Testis (tissue), 3 donors: ENCODE results near the gene AIFM3. TPM values are rescaled to one million over a fixed set of nuclear protein-coding genes. Genes with fewer than 3 reads are reported as not detected.
"Not testable (repeated sequence)": the region's sequence is repeated elsewhere in the genome, so short reads cannot be mapped to it uniquely, and the experiment has no call there.

ENCODE experiments used
- DNase-seq: peaks from one replicate; pipeline ENCODE4 v3.0.0-alpha.2; 2019
- H3K27ac ChIP-seq, 2 donors: fragments of 200-600 bp; sonication (generic); one replicate each; pipeline ENCODE4 v1.5.1; 2019
- H3K27me3 ChIP-seq: fragments of 200-600 bp; sonication (generic); one replicate; pipeline ENCODE4 v1.5.1; 2019
- H3K36me3 ChIP-seq: fragments of 200-600 bp; sonication (generic); one replicate; pipeline ENCODE4 v1.5.1; 2017; ENCODE audit warnings: low read depth; ENCODE audit errors: missing control alignments
- H3K4me1 ChIP-seq: fragments of 200-600 bp; sonication (generic); one replicate; pipeline ENCODE4 v1.5.1; 2019
- H3K4me3 ChIP-seq, 2 donors: fragments of 200-600 bp; sonication (generic); one replicate each; pipeline ENCODE4 v1.5.1; 2017 to 2019
- H3K9me3 ChIP-seq: fragments of 200-600 bp; sonication (generic); one replicate; pipeline ENCODE4 v1.5.1; 2017
- POLR2A ChIP-seq: fragments of 450-650 bp; IDR thresholded peaks from one replicate; pipeline ENCODE4 v1.6.1; 2017; ENCODE audit warnings: antibody characterized with exemption, mild to moderate bottlenecking, moderate library complexity
- WGBS, 2 donors: methylation state at CpG; one replicate each; pipeline ENCODE4 v1.1.5; 2018; 5-methylcytosine and 5-hydroxymethylcytosine counted together
- intact Hi-C: fragments of 100-400 bp; cut with DNase I; formaldehyde crosslinking; loops from one replicate; pipeline ENCODE4 v1.15.1; 2023; ENCODE audit warnings: low total_unique reads
- polyA plus RNA-seq: library from polyadenylated mRNA; stranded (reverse); fragments of 350-450 nt; fragmentation: Illumina TruSeq; extraction: RNeasy Lipid Tissue Mini Kit (QIAGEN cat#74804); gene quantifications from one replicate; pipeline ENCODE4 v1.2.3, GENCODE V29; 2014; ENCODE audit warnings: low read depth, low replicate concordance; ENCODE audit not compliant: insufficient read depth
- total RNA-seq, 2 donors: library from RNA; depleted of rRNA; stranded (reverse); fragments of >200 nt; gene quantifications; one replicate each; pipeline ENCODE4 v1.2.3, GENCODE V29; 2016
- TF ChIP-seq, protein P1 (sequence below), 3 experiments: fragments of 450-650 bp in 2 of 3; fragments of 200-600 bp in 1 of 3; sonication (generic) in 1 of 3; IDR thresholded peaks; one replicate each; pipeline ENCODE4 v1.5.1; 2016 to 2019; ENCODE audit warnings: antibody characterized with exemption in 3 of 3, mild to moderate bottlenecking in 2 of 3, moderate library complexity in 1 of 3

Gene AIFM3
- total and polyA plus RNA-seq, 3 donors from 2014 or later: 0.88 to 2.9 (median 1.6) TPM

DNA sequence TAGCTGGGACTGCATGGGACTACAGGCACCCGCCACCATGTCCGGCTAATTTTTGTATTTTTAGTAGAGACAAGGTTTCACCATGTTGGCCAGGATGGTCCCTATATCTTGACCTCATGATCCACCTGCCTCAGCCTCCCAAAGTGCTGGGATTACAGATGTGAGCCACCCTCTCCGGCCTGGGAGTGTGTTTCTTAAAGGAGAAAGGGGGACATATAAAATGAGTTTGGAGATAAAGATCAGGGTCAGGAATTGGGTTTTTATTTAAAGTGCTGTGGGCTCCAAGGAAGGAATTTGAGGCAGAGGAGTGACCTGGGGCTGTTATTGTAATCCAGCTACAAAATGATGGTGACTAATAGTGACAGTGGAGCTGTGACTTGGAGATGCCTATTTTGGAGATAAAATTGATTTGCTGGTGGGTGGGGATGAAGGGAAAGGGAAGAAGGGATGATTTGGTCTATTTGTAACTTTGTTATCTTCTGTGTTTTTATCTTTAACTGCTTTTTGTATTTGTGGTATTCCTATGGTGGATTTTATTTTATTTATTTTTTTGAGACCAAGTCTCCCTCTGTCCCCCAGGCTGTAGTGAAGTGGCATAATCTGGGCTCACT, 44.8 kb upstream of the AIFM3 start:
- TF ChIP-seq, protein P1, sequence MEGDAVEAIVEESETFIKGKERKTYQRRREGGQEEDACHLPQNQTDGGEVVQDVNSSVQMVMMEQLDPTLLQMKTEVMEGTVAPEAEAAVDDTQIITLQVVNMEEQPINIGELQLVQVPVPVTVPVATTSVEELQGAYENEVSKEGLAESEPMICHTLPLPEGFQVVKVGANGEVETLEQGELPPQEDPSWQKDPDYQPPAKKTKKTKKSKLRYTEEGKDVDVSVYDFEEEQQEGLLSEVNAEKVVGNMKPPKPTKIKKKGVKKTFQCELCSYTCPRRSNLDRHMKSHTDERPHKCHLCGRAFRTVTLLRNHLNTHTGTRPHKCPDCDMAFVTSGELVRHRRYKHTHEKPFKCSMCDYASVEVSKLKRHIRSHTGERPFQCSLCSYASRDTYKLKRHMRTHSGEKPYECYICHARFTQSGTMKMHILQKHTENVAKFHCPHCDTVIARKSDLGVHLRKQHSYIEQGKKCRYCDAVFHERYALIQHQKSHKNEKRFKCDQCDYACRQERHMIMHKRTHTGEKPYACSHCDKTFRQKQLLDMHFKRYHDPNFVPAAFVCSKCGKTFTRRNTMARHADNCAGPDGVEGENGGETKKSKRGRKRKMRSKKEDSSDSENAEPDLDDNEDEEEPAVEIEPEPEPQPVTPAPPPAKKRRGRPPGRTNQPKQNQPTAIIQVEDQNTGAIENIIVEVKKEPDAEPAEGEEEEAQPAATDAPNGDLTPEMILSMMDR (IDR thresholded peaks at IDR 0.05): no peak
- no peak for TF ChIP-seq POLR2A
- Histone ChIP-seq H3K9me3 (no peaks in the 10 kb centered on the region), H3K4me1 (peaks cover 17% of the 10 kb centered on the region), H3K36me3 (no peaks in the 10 kb centered on the region), H3K4me3 (no peak overlapping the region), H3K27me3 (no peaks in the 10 kb centered on the region), H3K27ac (no peak overlapping the region)
- no peak for DNase-seq
- intact Hi-C loops: no loop called here
- 61 to 84% methylated on average over 3 of the region's 3 CpGs for WGBS, 2 donors

GRCh38 chr22:20926243-20926642, 40.8 kb upstream of the AIFM3 start:
- H3K4me1 ChIP-seq: peaks cover 7% of the 10 kb centered on the region
- TF ChIP-seq, protein P1 (IDR thresholded peaks at IDR 0.05): no peak
- TF ChIP-seq POLR2A: no peak
- no peak overlapping the region for H3K4me3 ChIP-seq
- H3K27me3 ChIP-seq: no peaks in the 10 kb centered on the region
- intact Hi-C loops: no loop called here
- no peaks in the 10 kb centered on the region for H3K36me3 ChIP-seq
- no peak overlapping the region for H3K27ac ChIP-seq
- DNase-seq: no peak
- WGBS, 2 donors: 93 to 96% methylated on average over 2 of the region's 2 CpGs
- no peaks in the 10 kb centered on the region for H3K9me3 ChIP-seq

- no peak overlapping the region for H3K4me3 ChIP-seq
- DNase-seq: no peak
- TF ChIP-seq, protein P1 (IDR thresholded peaks at IDR 0.05): no peak
- TF ChIP-seq POLR2A: no peak
- no peak overlapping the region for H3K27ac ChIP-seq
- H3K9me3 ChIP-seq: no peaks in the 10 kb centered on the region
- 51 to 53% methylated on average over 4 of the region's 4 CpGs for WGBS, 2 donors
- H3K27me3 ChIP-seq: no peaks in the 10 kb centered on the region
- H3K4me1 ChIP-seq: no peaks in the 10 kb centered on the region
- intact Hi-C loops: no loop called here
- H3K36me3 ChIP-seq: no peaks in the 10 kb centered on the region
Observed at GRCh38 chr22:20927940-20928572, 39.0 kb upstream of the AIFM3 start.

DNA sequence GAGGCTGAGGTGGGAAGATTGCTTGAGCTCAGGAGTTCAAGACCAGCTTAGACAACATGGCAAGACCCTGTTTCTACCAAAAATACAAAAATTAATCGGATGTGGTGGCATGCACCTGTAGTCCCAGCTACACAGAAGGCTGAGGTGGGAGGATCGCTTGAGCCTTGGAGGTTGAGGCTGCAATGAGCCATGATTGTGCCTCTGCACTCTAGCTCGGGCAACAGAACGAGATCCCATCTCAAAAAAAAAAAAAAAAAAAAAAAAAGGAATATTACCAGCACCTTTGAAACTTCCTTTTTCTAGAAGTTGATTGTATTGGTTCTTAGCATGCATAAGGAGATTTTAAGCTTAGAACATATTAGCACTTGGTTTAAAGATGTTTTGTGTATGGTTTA, 38.5 kb upstream of the AIFM3 start:
- no peaks in the 10 kb centered on the region for H3K4me1 ChIP-seq
- no peaks in the 10 kb centered on the region for H3K36me3 ChIP-seq
- no peaks in the 10 kb centered on the region for H3K27me3 ChIP-seq
- TF ChIP-seq, protein P1 (IDR thresholded peaks at IDR 0.05): no peak
- no peak for TF ChIP-seq POLR2A
- intact Hi-C loops: no loop called here
- no peaks in the 10 kb centered on the region for H3K9me3 ChIP-seq
- H3K4me3 ChIP-seq: no peak overlapping the region
- no peak overlapping the region for H3K27ac ChIP-seq
- 87 to 94% methylated on average over 4 of the region's 4 CpGs for WGBS, 2 donors
- no peak for DNase-seq

GRCh38 chr22:20930004-20930403, 37.1 kb upstream of the AIFM3 start:
- Histone ChIP-seq H3K4me3 (no peak overlapping the region), H3K27me3 (no peaks in the 10 kb centered on the region), H3K9me3 (no peaks in the 10 kb centered on the region), H3K36me3 (no peaks in the 10 kb centered on the region), H3K4me1 (no peaks in the 10 kb centered on the region), H3K27ac (no peak overlapping the region)
- no peak for DNase-seq
- TF ChIP-seq POLR2A: no peak
- TF ChIP-seq, protein P1 (IDR thresholded peaks at IDR 0.05): no peak
- intact Hi-C loops: no loop called here
- 73 to 74% methylated on average over 1 of the region's 1 CpG for WGBS, 2 donors

DNA sequence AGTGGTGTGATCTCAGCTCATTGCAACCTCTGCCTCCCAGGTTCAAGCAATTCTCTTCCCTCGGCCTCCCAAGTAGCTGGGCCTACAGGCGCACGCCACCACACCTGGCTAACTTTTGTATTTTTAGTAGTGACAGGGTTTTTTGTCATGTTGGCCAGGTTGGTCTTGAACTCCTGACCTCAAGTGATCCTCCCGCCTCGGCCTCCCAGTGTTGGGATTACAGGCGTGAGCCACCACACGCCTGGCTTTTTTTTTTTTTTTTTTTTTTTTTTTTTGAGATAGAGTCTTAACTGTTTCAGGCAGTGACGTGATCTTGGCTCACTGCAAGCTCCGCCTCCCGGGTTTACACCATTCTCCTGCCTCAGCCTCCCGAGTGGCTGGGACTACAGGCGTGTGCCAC, 36.6 kb upstream of the AIFM3 start:
- not testable (repeated sequence) for H3K4me3 ChIP-seq, H3K4me1 ChIP-seq
- 95 to 97% methylated on average over 12 of the region's 12 CpGs for WGBS, 2 donors

More for the DNA sequence above, 36.6 kb upstream of the AIFM3 start:
- H3K36me3 ChIP-seq, intact Hi-C loops, DNase-seq, H3K9me3 ChIP-seq, H3K27ac ChIP-seq, H3K27me3 ChIP-seq: not testable (repeated sequence)
